H9 (cell line): Measurements from ENCODE around the gene BTRC. TPM values are rescaled to one million over a fixed set of nuclear protein-coding genes. Genes with fewer than 3 reads are reported as not detected.

Experiments
- DNase-seq: peaks from one replicate; pipeline ENCODE4 v3.0.0-alpha.2; 2017
- H2AFZ ChIP-seq: one replicate; pipeline ENCODE4 v1.6.1; 2013; ENCODE audit warnings: mild to moderate bottlenecking, low read length, control low read depth, moderate library complexity
- H2AK5ac ChIP-seq: 2 replicates; pipeline ENCODE4 v1.6.1; 2013; ENCODE audit warnings: low read length, control low read depth, mixed read lengths; ENCODE audit not compliant: insufficient read length
- H2BK120ac ChIP-seq: one replicate; pipeline ENCODE4 v1.6.1; 2013; ENCODE audit warnings: low read depth, mild to moderate bottlenecking, low read length, control low read depth, inconsistent platforms; ENCODE audit not compliant: poor library complexity, severe bottlenecking
- H2BK12ac ChIP-seq: 2 replicates; pipeline ENCODE4 v1.6.1; 2013; ENCODE audit warnings: low read length, control low read depth, mixed read lengths, low read depth; ENCODE audit not compliant: insufficient read length
- H2BK15ac ChIP-seq: 2 replicates; pipeline ENCODE4 v1.6.1; 2013; ENCODE audit warnings: low read depth, low read length, control low read depth
- H2BK20ac ChIP-seq: one replicate; pipeline ENCODE4 v1.6.1; 2013; ENCODE audit warnings: low read depth, mild to moderate bottlenecking, low read length, control low read depth, inconsistent platforms; ENCODE audit not compliant: poor library complexity, severe bottlenecking
- H2BK5ac ChIP-seq: 2 replicates; pipeline ENCODE4 v1.6.1; 2013; ENCODE audit warnings: low read length, control low read depth, mixed read lengths; ENCODE audit not compliant: insufficient read length
- H3K14ac ChIP-seq: 2 replicates; pipeline ENCODE4 v1.6.1; 2013; ENCODE audit warnings: low read length, control low read depth; ENCODE audit not compliant: insufficient read depth
- H3K18ac ChIP-seq: 2 replicates; pipeline ENCODE4 v1.6.1; 2013; ENCODE audit warnings: low read depth, mild to moderate bottlenecking, mixed read lengths, low read length, control low read depth; ENCODE audit not compliant: insufficient read length
- H3K23ac ChIP-seq: 2 replicates; pipeline ENCODE4 v1.6.1; 2013; ENCODE audit warnings: low read length, control low read depth, mixed read lengths, low read depth; ENCODE audit not compliant: insufficient read length
- H3K23me2 ChIP-seq: 2 replicates; pipeline ENCODE4 v1.6.1; 2013; ENCODE audit warnings: low read depth, mild to moderate bottlenecking, mixed read lengths, low read length, control low read depth; ENCODE audit not compliant: insufficient read length, poor library complexity, severe bottlenecking
- H3K27ac ChIP-seq: 2 replicates; pipeline ENCODE4 v1.5.1; 2013; ENCODE audit warnings: low read length, control low read depth, mixed read lengths, low read depth; ENCODE audit not compliant: insufficient read length
- H3K27me3 ChIP-seq: 2 replicates; pipeline ENCODE4 v1.6.1; 2013; ENCODE audit warnings: low read length, control low read depth, inconsistent platforms; ENCODE audit not compliant: insufficient read depth
- H3K4ac ChIP-seq: 2 replicates; pipeline ENCODE4 v1.6.1; 2013; ENCODE audit warnings: low read depth, mild to moderate bottlenecking, control low read depth, inconsistent platforms, low read length, moderate library complexity
- H3K4me1 ChIP-seq: 2 replicates; pipeline ENCODE4 v1.6.1; 2013; ENCODE audit warnings: low read length, control low read depth, inconsistent platforms; ENCODE audit not compliant: insufficient read depth
- H3K4me2 ChIP-seq: 2 replicates; pipeline ENCODE4 v1.6.1; 2013; ENCODE audit warnings: low read length, control low read depth, mixed read lengths; ENCODE audit not compliant: insufficient read length, insufficient read depth
- H3K56ac ChIP-seq: 2 replicates; pipeline ENCODE4 v1.6.1; 2013; ENCODE audit warnings: low read depth, mild to moderate bottlenecking, mixed read lengths, low read length, control low read depth; ENCODE audit not compliant: insufficient read length
- H3K79me1 ChIP-seq: 2 replicates; pipeline ENCODE4 v1.6.1; 2013; ENCODE audit warnings: low read depth, mild to moderate bottlenecking, moderate library complexity, low read length, control low read depth, inconsistent platforms; ENCODE audit not compliant: insufficient read depth, poor library complexity, severe bottlenecking
- H3K79me2 ChIP-seq: 2 replicates; pipeline ENCODE4 v1.6.1; 2013; ENCODE audit warnings: low read length, control low read depth, inconsistent platforms; ENCODE audit not compliant: insufficient read depth
- H3K9ac ChIP-seq: 2 replicates; pipeline ENCODE4 v1.6.1; 2013; ENCODE audit warnings: low read length, control low read depth, mixed read lengths; ENCODE audit not compliant: insufficient read length; ENCODE audit errors: extremely low read depth
- H3K9me3 ChIP-seq: one replicate; pipeline ENCODE4 v1.6.1; 2013; ENCODE audit warnings: low read depth, low read length, inconsistent platforms; ENCODE audit not compliant: control insufficient read depth
- H3T11ph ChIP-seq: one replicate; pipeline ENCODE4 v1.6.1; 2013; ENCODE audit warnings: mild to moderate bottlenecking, low read length, control low read depth, inconsistent platforms
- H4K20me1 ChIP-seq: one replicate; pipeline ENCODE4 v1.6.1; 2013; ENCODE audit not compliant: control insufficient read depth, insufficient read length, insufficient read depth
- H4K5ac ChIP-seq: 2 replicates; pipeline ENCODE4 v1.6.1; 2013; ENCODE audit warnings: low read depth, mild to moderate bottlenecking, mixed read lengths, low read length, control low read depth; ENCODE audit not compliant: insufficient read length
- H4K8ac ChIP-seq: replicated peaks from 2 replicates; pipeline ENCODE4 v1.6.1; 2013; ENCODE audit warnings: low read length, control low read depth, mixed read lengths, low read depth; ENCODE audit not compliant: insufficient read length
- H4K91ac ChIP-seq: 2 replicates; pipeline ENCODE4 v1.6.1; 2013; ENCODE audit warnings: low read depth, mild to moderate bottlenecking, moderate library complexity, mixed read lengths, low read length, control low read depth; ENCODE audit not compliant: insufficient read length
- H3K27ac Mint-ChIP-seq, 3 experiments: 2 replicates in 2 of 3; 3 replicates in 1 of 3; pipeline ENCODE4 v1.8.0; 2020 to 2021; ENCODE audit warnings: mixed read lengths in 3 of 3, mild to moderate bottlenecking in 1 of 3, moderate library complexity in 1 of 3
- H3K27me3 Mint-ChIP-seq: 2 replicates; pipeline ENCODE4 v1.8.0; 2021; ENCODE audit warnings: low read depth, mild to moderate bottlenecking, moderate library complexity, mixed read lengths
- H3K36me3 Mint-ChIP-seq, 3 experiments: 2 replicates in 2 of 3; 3 replicates in 1 of 3; pipeline ENCODE4 v1.8.0; 2020 to 2021; ENCODE audit warnings: low read depth in 3 of 3, mixed read lengths in 3 of 3; ENCODE audit not compliant: insufficient read depth in 1 of 3
- H3K4me1 Mint-ChIP-seq, 2 experiments: 2 replicates each; pipeline ENCODE4 v1.8.0; 2020; ENCODE audit warnings: mixed read lengths in 2 of 2
- H3K4me3 Mint-ChIP-seq, 2 experiments: 2 replicates in 1 of 2; 3 replicates in 1 of 2; pipeline ENCODE4 v1.8.0; 2020 to 2021; ENCODE audit warnings: mild to moderate bottlenecking in 2 of 2, mixed read lengths in 2 of 2, moderate library complexity in 1 of 2
- H3K9me3 Mint-ChIP-seq, 2 experiments: 2 replicates in 1 of 2; 3 replicates in 1 of 2; pipeline ENCODE4 v1.8.0; 2020; ENCODE audit warnings: mild to moderate bottlenecking in 2 of 2, mixed read lengths in 2 of 2, moderate library complexity in 1 of 2
- WGBS: extraction: QIAGEN DNeasy Blood & Tissue Kit; methylation state at CpG from one replicate; pipeline ENCODE4 v1.1.7; 2013; ENCODE audit warnings: missing lambda C conversion rate, low lambda C conversion rate, mixed read lengths; ENCODE audit not compliant: insufficient read length; ENCODE audit errors: extremely low coverage; 5-methylcytosine and 5-hydroxymethylcytosine counted together
- total RNA-seq: library from RNA; stranded (reverse); gene quantifications from 2 replicates; pipeline ENCODE4 v1.2.1, GENCODE V29; 2021
- TF ChIP-seq, protein P1 (sequence below): fragments of 200-600 bp; sonication (generic); conservative IDR thresholded peaks from 3 replicates; pipeline ENCODE4 v1.8.0; 2021; ENCODE audit warnings: antibody characterized with exemption, mild to moderate bottlenecking

Gene BTRC
- total RNA-seq, 1 experiment from 2014 or later, result 24.2 TPM

DNA sequence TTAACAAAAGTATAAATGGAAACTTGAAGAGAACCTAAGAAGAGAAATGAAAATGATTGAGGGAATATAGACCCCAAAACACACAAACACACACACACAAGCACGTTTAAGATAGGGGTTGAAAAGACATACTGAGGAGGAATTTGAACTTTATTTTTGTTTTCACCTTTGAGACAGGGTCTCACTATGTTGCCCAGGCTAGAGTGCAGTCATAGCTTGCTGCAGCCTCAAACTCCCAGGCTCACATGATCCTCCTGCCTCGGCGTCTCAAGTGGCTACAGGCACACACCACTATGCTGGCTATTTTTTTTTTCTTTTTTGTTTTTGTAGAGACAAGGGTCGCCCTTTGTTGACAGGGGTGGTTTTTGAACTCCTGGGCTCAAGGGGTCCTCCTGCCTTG lies 4.0 kb downstream of the BTRC start:
- Histone ChIP-seq H3K27me3 (no peaks in the 10 kb centered on the region), H3T11ph (no peak overlapping the region), H3K14ac (no peak overlapping the region), H4K20me1 (no peaks in the 10 kb centered on the region), H3K23ac (no peak overlapping the region), H4K91ac (no peak overlapping the region), H2BK20ac (no peak overlapping the region), H3K4me1 (no peaks in the 10 kb centered on the region), H2BK5ac (no peak overlapping the region), H3K18ac (no peak overlapping the region), H2AFZ (no peak overlapping the region), H2BK15ac (no peak overlapping the region), H3K79me2 (no peaks in the 10 kb centered on the region), H3K4me2 (no peak overlapping the region), H3K79me1 (no peaks in the 10 kb centered on the region), H3K9ac (no peak overlapping the region), H3K9me3 (no peaks in the 10 kb centered on the region), H4K5ac (no peak overlapping the region), H2BK12ac (no peak overlapping the region), H3K4ac (no peak overlapping the region), H3K27ac (no peak overlapping the region), H2AK5ac (no peak overlapping the region), H3K56ac (no peak overlapping the region), H3K23me2 (peaks cover 4% of the 10 kb centered on the region), H4K8ac (no peak overlapping the region), H2BK120ac (no peak overlapping the region)
- TF ChIP-seq, protein P1, sequence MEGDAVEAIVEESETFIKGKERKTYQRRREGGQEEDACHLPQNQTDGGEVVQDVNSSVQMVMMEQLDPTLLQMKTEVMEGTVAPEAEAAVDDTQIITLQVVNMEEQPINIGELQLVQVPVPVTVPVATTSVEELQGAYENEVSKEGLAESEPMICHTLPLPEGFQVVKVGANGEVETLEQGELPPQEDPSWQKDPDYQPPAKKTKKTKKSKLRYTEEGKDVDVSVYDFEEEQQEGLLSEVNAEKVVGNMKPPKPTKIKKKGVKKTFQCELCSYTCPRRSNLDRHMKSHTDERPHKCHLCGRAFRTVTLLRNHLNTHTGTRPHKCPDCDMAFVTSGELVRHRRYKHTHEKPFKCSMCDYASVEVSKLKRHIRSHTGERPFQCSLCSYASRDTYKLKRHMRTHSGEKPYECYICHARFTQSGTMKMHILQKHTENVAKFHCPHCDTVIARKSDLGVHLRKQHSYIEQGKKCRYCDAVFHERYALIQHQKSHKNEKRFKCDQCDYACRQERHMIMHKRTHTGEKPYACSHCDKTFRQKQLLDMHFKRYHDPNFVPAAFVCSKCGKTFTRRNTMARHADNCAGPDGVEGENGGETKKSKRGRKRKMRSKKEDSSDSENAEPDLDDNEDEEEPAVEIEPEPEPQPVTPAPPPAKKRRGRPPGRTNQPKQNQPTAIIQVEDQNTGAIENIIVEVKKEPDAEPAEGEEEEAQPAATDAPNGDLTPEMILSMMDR, result no peak
- Mint-ChIP-seq H3K9me3 (no peaks in the 10 kb centered on the region; a peak in 1 of 5 replicates), H3K4me1 (peaks cover 18 to 22% of the 10 kb centered on the region in 2 experiments), H3K36me3 (peaks cover 0 to 6% (median 0%) of the 10 kb centered on the region in 3 experiments; a peak in 3 of 7 replicates), H3K4me3 (no peak overlapping the region), H3K27ac (no peak overlapping the region), H3K27me3 (no peaks in the 10 kb centered on the region)
- WGBS, result no CpG with 5 or more reads among the region's 4 CpGs
- DNase-seq, result no peak
